ENCODE data around the gene MRGPRG. TPM values are rescaled to one million over a fixed set of nuclear protein-coding genes. Genes with fewer than 3 reads are reported as not detected.

MRGPRG gene
- total and polyA plus RNA-seq, 2 of the 8 experiments (the other 6 are each of a cell fraction or from before 2014, with no cell fraction given): not detected

- H3K36me3 ChIP-seq (ENCODE audit: control insufficient read depth in 2 of 4, insufficient read depth in 4 of 4, low read length in 3 of 4): no peaks in the 10 kb centered on the region
- no peak within 1 kb of the TSS for H3K9ac ChIP-seq (replicated peaks in 1 of 4; ENCODE audit: extremely low read depth in 1 of 4, low read depth in 3 of 4, low read length in 3 of 4)
- H3K56ac ChIP-seq (replicated peaks; ENCODE audit: insufficient read length, low read depth, low read length): no peak within 1 kb of the TSS
- no peak within 1 kb of the TSS for H3K4me2 ChIP-seq (ENCODE audit: insufficient read depth in 1 of 2, low read depth in 2 of 2, low read length in 2 of 2)
- H2AK5ac ChIP-seq (ENCODE audit: low read depth, low read length): no peak within 1 kb of the TSS; the same call in 1 of the 2 replicates
- no peak for DNase-seq (ENCODE audit: low read depth in 1 of 2, low spot score in 2 of 2)
- no peaks in the 10 kb centered on the region for H3K23me2 ChIP-seq (ENCODE audit: low read depth, low read length)
- 91% methylated on average over 36 of the region's 39 CpGs; no CpG with 5 or more reads in 1 of the 2 experiments for WGBS, 2 experiments (ENCODE audit: extremely low coverage in 1 of 2, insufficient coverage in 1 of 2, insufficient read length in 1 of 2, insufficient replicate concordance in 2 of 2, low coverage in 1 of 2, low lambda C conversion rate in 2 of 2, missing lambda C conversion rate in 1 of 2)
- CTCF ChIA-PET (ENCODE audit: partially characterized antibody): interaction anchor here (0.8 to 1.2 kb wide), 3 partner anchors 11 to 123 kb away, joined by 3 read pairs; no protein-coding TSS in a partner anchor
- H3K4me1 ChIP-seq (replicated peaks in 1 of 4; ENCODE audit: control insufficient read depth in 3 of 4, insufficient read depth in 4 of 4, low read length in 3 of 4): peaks cover 0 to 4% (median 0%) of the 10 kb centered on the region in 4 experiments; a peak in 1 of 7 replicates
- H4K8ac ChIP-seq (ENCODE audit: extremely low read depth, insufficient read depth, low read length): no peak within 1 kb of the TSS; the same call in 1 of the 2 replicates
- H2BK120ac ChIP-seq (replicated peaks; ENCODE audit: low read depth, low read length): no peak within 1 kb of the TSS
- POLR2A ChIA-PET (ENCODE audit: partially characterized antibody): interaction anchor here (0.5 kb wide), 1 partner anchor 514 kb away, joined by 3 read pairs; no protein-coding TSS in a partner anchor
- no peaks in the 10 kb centered on the region for H3K79me2 ChIP-seq (ENCODE audit: control insufficient read depth in 1 of 2, insufficient read depth in 2 of 2, low read length in 2 of 2)
- no peak for FAIRE-seq
- H2BK12ac ChIP-seq (ENCODE audit: low read depth, low read length): peak within 1 kb of the TSS; percentile 60; the same call in 1 of the 2 replicates
- no peak within 1 kb of the TSS for H3K27ac ChIP-seq (ENCODE audit: low read depth, low read length)
- H3K79me1 ChIP-seq (ENCODE audit: low read depth, low read length): no peaks in the 10 kb centered on the region
- no peak within 1 kb of the TSS for H3K4me3 ChIP-seq (ENCODE audit: extremely low read depth in 1 of 4, insufficient read depth in 2 of 4, low read depth in 3 of 4, low read length in 4 of 4)
- peak within 1 kb of the TSS; percentile 44 for H4K91ac ChIP-seq (replicated peaks; ENCODE audit: insufficient read length, low read length)
- no peak within 1 kb of the TSS for H2BK15ac ChIP-seq (ENCODE audit: low read length)
- no peak within 1 kb of the TSS for H3K14ac ChIP-seq (ENCODE audit: insufficient read length)
- H3K27me3 ChIP-seq (replicated peaks in 1 of 4; ENCODE audit: control insufficient read depth in 3 of 4, extremely low read depth in 1 of 4, insufficient read depth in 3 of 4, low read length in 3 of 4): no peaks in the 10 kb centered on the region; a peak in 1 of 7 replicates
- no peak within 1 kb of the TSS; the same call in 1 of the 2 replicates for H3K18ac ChIP-seq (ENCODE audit: extremely low read depth, low read length)
- no peak within 1 kb of the TSS for H3K23ac ChIP-seq (ENCODE audit: insufficient read length)
- H3K4ac ChIP-seq (replicated peaks; ENCODE audit: insufficient read length, low read depth, low read length): peak within 1 kb of the TSS; percentile 53
- H2AFZ ChIP-seq (ENCODE audit: low read length): 0 out of 2 replicates have a peak within 1 kb of the TSS, but pooled peaks have one; percentile 16
- 0 out of 2 replicates have a peak within 1 kb of the TSS, but pooled peaks have one; percentile 32 for H2BK20ac ChIP-seq (ENCODE audit: low read length)
- peaks cover 0 to 2% of the 10 kb centered on the region in 2 experiments for H4K20me1 ChIP-seq (replicated peaks in 1 of 2; ENCODE audit: control insufficient read depth in 1 of 2, insufficient read depth in 2 of 2, low read length in 2 of 2)
- H2BK5ac ChIP-seq (ENCODE audit: low read depth, low read length): no peak within 1 kb of the TSS
- no peaks in the 10 kb centered on the region for H3K9me3 ChIP-seq (ENCODE audit: insufficient read depth in 2 of 2, low read depth in 1 of 2, low read length in 1 of 2)
- H4K5ac ChIP-seq (ENCODE audit: insufficient read length, low read depth, low read length): no peak within 1 kb of the TSS
- TF ChIP-seq HDAC2 (IDR thresholded peaks at IDR 0.05; ENCODE audit: borderline replicate concordance in 1 of 2, low read depth in 2 of 2, low read length in 2 of 2): no peak
These were observed 13.5 kb upstream of the MRGPRG start, which contains the start of gene MRGPRE for GRCh38 chr11:3231851-3232744. MRGPRE (minus strand) TSS chr11:3232417; CDS start chr11:3228799, 3,618 bp downstream.
